DMS114 treated with DMSO at 0.1 percent for 48 hours (cell line): Measurements from ENCODE around the gene GNG5.
"Not testable (repeated sequence)": the region's sequence is repeated elsewhere in the genome, so short reads cannot be mapped to it uniquely, and the experiment has no call there.

Experiments used
- DNase-seq: peaks from one replicate; lab custom pipeline; 2025; ENCODE audit not compliant: unreplicated experiment; lab: John Stamatoyannopoulos, UW

Gene GNG5

DNA sequence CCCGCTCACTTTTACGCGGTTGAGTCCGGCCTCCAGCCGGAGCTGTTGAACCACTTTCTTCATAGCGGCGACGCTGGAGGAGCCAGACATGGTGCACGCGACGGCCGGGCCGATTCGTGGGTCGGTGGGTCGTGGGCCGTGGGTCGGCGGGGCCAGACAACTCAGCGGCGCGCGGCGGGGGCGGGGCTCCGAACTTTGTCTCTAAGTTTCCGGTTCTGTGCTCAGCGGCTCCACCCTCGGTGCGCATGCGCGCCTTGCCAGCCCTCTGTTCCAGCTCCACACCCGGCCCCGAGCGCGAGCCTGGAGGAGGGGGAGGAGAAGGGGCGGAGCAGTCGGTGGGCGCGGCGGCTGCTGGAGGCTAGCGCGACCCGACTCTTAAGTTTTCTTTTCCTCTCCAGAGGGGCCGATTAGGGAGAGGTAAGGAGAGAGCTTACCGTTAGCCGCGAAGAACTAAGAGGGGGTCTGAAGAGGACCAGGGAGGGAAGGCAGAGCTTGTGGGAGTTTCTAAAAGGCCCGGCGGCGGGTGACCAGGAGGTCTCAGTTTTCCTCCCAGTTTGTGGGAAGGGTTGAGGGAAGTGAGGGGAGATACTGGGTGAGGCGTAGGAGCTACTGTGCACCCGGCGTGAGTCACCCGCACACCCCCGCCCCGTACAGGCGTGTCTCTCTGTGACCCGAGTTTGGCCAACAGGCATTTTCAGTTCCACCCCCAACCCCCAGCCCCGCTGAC lies at the start of gene GNG5, which contains the start of gene SPATA1:
Gene GNG5, minus strand, starts transcription at position 580 of the 727 bp plus-strand sequence. Its CDS starts 490 bp downstream, at position 90.
Gene SPATA1, plus strand, starts transcription at position 385 of the 727 bp plus-strand sequence. CDS start 9,974 bp downstream, outside the sequence.
- peak; percentile 95 for DNase-seq

DNA sequence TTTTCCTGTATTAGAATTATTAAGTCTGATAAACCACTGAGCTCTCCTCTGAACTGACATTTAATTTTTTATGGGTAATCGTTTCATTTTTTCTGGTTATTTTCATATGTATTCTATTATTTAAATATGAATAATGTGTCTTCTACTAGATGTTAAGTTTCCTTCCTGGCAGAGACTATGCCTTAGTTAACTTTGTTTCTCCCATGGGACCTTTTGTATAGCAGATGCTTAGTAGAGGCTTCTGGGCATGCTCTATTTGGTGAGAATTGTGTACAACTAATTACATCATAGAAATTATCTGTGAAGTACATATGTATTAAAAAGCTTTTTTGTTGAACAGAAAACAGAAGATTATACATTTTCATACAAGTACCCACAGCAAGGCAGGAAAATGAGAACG lies 44.4 kb upstream of the GNG5 start:
- no peak for DNase-seq

DNA sequence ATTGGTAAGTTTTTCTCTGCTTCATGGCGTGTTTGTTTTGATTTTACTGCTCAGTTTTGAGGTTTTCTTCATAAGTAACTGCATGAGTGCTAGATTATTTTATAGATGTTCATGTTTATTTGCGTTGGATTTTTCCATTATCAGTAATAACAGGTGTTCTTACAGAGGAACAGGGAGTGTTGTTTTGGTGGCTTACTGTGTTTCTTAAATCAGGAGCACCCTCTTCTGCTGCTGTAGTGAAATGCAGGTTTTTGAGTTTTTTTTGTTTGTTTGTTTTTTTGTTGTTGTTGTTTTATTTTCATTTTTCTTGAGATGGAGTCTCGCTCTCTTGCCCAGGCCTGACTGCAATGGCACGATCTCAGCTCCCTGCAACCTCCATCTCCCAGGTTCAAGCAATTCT lies 35.3 kb upstream of the GNG5 start:
- peak; percentile 19 for DNase-seq

DNA sequence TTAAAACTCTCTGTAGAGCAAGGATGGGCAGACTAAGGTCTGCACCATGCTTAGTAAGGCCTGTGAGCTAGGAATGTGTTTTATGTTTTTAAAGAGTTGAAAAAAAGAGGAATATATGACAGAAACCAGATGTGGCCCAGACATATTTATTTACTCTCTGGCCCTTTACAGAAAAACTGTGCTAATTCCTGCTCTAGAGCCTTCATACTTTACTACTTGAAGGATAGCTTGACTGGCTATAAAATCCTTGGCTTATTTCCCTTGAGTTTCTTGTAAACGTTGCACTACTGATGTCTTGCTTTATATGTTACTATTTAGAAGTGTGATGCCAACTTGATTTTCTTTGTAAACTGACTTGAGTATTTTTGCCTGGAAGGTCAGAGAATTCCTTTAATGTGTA lies 34.4 kb upstream of the GNG5 start:
- DNase-seq = no peak

DNA sequence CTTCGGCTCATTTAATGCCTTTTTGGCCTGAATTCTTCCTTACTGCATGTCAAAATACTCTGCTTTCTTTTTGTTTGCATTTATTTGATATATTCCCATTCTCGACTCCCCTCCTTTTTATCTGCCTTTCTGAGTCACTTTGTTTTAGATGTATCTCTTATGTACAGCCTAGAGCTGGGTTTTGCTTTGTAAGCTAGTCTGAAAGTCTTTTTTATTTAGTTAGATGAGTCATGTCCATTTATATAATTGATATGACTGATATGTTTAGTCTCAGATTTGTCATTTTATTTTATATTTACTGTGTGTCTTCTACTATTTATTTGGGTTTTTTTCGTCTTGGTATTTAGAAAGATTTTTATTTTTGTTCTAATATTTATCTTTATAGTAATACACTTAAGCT lies 33.6 kb upstream of the GNG5 start:
- no peak for DNase-seq

DNA sequence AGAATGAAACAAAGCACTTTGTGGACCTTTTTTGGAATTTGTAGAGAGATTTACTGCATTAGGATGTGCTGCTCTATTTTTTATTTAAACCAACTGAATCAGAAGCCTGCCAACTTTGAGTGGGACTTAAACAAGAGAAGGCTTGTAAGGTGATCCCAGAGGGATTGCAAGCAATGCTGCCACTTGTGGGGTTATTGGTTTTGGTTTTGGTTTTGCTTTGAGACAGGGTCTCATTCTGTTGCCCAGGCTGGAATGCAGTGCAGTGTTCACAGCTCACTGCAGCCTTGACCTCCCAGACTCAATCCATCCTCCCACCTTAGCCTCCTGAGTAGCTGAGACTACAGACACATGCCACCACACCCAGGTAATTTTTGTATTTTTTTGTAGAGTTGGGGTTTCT lies 32.2 kb upstream of the GNG5 start:
- DNase-seq = no peak

DNA sequence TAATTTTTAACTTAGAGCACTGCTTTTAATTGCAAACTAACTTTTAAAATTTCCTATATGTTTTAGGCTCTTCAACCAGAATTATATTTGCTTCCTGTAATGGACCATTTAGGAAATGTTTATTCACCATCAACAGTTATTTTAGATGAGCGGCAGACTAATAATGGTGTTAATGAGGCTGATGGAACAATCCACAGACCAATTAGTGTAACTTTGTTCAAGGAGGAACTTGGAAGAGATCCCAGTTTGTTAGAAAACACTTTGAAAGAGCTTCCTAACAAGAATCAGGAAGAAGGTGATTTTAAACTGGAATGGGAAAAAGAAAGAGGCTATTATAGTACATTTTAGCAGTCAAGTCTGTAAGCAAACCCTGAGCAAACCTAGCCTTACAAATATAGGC lies 19.4 kb upstream of the GNG5 start:
- no peak for DNase-seq

DNA sequence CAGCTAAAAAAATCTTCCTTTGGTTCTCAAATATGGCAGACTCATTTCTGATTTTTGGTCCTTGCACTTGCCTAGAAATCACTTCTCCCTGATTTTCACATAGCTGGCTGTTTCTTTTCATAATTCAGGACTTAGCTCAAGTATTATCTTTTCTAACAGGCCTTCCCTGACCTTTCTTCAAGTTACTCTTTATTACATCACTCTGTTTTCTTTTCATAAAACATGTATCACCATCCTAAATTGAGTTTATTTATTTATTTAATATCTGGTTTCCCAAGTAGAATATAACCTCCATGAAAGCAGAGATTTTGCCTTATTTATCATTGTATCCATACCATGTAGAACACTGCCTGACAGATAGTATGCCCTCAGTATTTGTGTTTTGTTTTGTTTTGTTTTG lies 18.2 kb upstream of the GNG5 start:
- DNase-seq = no peak

DNA sequence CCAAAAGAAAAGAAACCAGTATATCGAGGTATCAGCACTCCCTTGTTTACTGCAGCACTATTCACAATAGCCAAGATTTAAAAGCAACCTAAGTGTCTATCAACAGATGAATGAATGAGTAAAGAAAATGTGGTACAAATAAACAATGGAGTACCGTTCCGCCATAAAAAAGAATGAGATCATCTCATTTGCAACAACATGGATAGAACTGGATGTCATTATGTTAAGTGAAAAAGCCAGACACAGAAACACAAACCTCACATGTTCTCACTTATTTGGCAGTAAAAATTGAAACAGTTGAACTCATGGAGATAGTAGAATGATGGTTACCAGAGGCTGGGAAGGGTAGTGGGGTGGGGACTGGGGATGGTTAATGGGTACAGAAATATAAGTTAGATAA lies 4.3 kb upstream of the GNG5 start:
- no peak for DNase-seq

DNA sequence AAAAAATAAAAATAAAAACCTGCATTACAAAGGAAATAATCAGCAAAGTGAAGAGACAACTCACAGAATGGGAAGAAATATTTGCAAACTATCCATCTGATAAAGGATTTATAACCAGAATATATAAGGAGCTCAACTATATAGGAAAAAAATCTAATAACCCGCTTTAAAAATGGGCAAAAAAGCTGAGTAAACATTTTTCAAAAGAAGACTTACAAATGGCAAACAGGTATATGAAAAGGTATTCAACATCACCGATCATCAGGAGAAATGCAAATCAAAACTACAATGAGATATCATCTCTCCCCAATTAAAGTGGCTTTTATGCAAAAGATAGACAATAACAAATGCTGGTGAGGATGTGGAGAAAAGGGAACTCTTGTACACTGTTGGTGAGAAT lies 3.8 kb upstream of the GNG5 start:
- no peak for DNase-seq

DNA sequence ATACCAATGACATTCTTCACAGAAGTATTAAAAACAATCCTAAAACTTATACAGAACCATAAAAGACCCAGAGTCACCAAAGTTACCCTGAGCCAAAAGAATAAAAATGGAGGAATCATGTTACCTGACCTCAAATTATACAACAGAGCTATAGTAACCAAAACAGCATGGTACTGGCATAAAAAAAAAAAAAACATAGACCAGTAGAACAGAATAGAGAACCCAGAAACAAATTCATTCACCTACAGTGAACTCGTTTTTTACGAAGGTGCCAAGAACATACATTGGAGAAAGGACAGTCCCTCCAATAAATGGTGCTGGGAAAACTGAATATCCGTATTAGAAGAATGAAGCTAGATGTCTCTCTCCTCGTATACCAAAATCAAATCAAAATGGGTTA lies 2.6 kb upstream of the GNG5 start:
- no peak for DNase-seq

DNA sequence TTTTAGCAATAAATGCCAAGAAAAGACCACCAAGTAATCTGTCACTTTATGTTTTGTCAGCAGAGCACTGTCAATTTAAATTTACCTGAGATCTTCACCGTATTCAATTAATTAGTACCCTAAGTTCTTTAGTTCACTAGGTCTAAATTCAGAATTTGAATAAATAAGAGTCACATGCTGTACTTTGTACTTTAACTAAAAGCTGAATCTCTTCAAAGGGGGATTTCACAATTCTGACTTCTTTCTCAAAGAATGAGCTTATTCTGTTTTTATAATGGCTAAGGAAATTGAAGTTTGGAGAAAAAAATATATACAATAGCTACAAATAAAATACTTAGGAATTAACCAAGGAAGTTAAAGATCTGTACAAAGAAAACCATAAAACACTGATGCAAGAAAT lies 2.1 kb upstream of the GNG5 start:
- DNase-seq = no peak

DNA sequence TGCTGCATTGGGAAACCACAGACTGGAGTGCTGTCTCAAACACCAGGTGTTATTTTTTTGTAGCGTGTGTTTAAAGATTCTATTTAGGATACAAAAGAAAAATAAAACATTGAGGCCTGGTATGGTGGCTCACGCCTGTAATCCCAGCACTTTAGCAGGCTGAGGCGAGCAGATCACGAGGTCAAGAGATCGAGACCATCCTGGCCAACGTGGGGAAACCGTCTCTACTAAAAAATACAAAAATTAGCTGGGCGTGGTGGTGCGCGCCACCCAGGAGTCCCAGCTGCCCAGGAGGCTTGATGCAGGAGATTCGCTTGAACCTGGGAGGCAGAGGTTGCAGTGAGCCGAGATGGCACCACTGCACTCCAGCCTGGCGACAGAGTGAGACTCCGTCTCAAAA lies 1.5 kb upstream of the GNG5 start:
- not testable (repeated sequence) for DNase-seq

DNA sequence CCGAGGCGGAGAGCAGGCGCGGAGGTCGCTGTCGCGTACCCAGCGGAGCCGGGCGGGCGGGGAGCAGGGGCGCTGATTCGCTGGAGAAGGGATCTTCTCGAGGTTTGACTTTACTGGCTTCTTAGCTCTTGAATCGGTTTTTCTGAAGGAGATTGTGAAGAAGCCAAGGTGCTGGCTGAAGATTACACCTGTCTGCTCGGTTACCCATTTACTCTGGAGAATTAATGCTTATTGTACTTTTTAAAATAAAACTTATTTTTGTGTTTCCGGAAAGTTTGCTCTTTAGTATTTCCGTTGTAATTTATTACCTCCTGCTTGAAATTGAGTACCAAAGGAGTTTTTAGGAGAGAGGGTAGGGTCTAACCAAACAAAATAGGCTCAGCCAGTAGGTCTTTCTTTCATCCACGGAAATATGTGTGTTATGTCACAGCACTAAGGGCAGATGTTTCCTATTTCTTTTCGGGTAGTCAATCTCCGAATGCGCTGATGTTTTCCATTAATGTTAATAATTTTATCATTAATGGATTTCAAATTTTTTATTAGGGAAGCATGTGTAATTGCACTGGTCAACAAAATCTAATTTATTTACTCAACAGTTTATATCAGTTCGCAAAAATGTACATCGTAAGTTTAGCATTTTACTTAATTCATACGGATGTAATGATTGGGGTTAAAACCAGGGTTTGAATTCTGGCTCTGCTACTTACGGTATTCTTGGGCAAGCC lies 510 bp upstream of the GNG5 start:
- DNase-seq = no peak

DNA sequence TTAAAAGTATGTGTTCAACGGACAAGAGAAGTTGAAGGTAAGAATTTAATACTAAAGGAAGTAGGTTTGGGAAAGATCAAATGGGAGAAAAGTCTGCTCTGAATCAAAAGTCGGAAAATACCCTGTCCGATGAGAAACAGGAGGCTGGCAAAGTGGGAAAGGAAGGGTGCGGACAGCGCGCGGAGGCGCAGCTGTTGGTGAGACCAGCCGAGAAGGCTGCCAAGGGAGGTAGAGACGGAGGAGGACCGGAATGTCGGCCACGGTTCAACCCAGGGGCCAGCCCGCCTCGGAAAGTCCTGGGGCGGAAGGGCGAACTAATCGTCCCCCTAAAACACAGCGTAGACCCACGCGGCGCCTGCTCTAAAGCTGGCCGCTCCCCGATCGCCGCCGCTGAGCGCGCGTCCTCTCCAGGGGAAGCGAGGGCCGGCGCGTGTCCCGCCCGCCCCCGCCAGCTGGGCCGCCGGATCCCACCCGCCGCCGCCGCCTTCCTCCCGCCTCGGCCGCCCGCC lies 834 bp downstream of the GNG5 start:
- DNase-seq = peak; percentile 56

DNA sequence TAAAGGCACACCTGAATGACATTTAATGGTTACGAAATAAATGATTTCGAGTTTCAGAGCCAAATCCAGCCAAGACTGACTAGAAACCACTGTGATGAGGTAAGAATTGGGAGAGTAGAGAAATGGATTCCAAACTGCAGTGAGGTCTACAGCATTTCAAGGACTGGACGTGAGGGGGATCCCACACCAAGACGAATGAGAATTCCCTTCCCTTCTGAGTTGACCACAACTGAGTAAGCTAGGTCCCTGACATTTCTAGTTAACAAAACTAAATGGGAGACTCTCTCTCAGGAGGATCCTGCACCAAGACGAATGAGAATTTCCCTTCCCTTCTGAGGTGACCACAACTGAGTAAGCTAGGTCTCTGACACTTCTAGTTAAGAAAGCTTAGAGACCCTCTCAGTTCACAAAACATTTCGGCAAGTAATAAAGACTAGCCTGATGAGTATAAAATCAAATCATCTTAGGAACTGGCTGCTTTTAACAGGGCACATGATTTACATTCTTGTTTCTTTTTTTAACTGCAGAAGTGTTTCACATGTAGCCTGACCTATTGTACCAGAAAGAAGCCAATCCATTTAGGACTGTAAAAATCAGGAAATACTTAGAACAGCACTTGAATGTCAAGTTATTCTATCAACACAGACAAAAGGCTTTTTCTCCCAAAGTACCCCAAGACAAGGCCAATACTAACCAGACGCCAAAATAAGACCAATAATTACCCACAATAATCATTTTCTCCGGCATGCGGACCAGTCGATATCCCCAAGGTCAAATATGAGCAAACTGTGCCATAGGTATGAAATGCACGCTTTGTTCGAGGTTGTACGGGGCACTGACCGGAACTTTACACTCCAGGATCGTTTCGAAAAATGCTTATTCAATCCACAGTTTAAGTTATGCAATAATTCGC lies 1.5 kb downstream of the GNG5 start:
- DNase-seq = no peak

DNA sequence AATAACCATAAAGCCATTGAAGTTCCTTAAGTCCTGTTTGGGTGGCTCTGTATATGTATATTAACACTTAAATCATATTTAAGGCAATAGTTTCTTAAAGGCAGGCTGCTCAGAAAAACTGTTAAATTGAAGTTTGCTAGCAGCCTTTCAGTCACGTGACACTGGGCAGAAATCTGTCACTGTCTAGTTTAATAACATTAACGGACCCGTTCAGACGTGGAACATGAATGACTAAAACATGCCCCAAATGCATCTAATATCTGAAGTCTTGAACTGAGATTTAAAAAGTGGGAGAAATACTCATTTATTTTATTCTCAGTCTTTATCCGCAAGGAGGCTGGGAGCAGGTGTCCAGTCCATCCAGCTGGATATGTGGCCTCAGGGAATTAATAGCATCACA lies 3.5 kb downstream of the GNG5 start:
- no peak for DNase-seq

DNA sequence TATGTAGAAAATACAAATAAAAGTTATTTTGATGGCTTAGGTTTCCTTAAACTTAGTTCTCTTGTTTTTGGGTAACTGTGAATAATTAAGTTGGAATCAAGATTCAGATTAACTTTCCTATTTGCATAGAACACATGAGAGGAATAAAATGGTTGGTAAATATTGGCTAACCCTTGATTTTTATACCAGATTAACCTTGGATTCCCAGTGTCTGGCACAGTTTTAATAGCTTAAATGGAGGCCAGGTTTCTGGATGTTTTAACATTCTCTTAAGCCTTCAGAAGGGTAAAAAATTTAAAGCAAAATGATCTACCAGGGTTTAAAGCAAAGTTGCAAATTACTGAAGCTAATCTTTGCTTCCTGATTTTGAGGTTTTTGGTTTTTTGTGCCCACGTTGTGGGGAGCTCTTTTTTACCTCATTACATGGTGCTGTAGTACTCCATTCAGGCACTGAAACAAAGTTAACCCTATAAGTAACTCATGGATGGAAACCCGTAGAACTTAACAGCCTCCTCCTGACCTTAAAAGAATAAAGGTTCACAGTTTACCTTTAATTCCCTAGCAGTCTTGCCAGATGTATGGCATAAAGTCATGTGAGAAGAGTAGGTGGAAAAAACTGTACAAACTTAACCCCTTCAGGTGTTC lies 8.6 kb downstream of the GNG5 start:
- DNase-seq = no peak

DNA sequence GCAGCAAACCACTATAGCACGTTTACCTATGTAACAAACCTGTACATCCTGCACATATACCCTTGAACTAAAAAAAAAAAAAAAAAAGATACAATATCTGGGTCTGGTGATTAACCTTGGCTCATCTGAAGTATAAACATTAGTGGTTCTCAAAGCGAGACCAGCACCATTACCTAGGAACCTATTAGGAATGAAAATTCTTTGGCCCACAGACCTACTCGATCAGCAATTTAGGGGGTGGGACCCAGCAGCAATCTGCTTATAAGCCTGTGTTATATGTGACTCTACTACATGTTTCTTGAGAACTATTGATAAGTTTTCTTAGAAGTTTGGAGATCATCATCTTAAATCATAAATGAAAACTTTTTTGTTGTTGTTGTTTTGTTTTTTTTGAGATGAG lies 9.9 kb downstream of the GNG5 start:
- DNase-seq = no peak

DNA sequence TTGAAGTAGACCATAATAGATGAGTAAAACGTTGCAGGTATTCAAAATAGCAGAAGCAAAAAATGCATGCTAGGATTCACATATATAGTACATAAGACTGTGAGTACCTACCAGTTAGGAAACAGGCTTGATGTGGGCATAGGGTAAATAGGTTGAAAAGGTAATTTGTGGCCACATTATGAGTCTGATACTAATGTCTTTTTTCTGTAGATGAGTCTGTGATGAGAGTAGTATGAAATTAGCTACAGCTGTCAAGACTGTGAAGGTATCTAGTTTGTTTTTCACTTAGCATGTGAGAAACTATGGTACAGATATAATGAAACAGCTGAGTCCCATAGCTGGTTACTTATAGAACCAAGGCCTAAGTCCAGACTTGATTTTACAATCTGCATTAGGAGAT lies 12.6 kb downstream of the GNG5 start:
- DNase-seq = no peak

DNA sequence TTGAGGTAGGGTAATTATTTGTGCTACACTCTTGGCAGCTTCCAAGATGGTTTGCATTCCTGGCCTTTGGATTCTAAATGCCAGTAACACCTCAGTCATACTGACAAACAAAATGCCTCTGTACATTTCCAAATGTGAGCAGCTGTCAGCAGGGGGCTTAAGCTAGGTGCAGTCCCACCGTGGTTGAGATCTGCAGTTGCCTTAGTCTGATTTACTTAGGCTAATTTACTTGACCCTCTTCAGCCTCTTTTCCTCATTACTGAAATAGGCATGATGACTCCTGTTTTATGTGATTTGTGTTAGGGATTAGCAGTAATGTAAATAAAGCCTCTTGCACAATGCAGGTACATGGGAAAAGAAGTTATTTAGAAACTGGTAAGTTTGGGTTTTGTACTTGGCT lies 13.7 kb downstream of the GNG5 start:
- DNase-seq = no peak
